ENCODE results near the gene PANX1. TPM values are rescaled to one million over a fixed set of nuclear protein-coding genes. Genes with fewer than 3 reads are reported as not detected.
"Not testable (repeated sequence)": the region's sequence is repeated elsewhere in the genome, so short reads cannot be mapped to it uniquely, and the experiment has no call there.

The PANX1 gene
- total RNA-seq, 1 experiment from 2014 or later, result 37.5 TPM

DNA sequence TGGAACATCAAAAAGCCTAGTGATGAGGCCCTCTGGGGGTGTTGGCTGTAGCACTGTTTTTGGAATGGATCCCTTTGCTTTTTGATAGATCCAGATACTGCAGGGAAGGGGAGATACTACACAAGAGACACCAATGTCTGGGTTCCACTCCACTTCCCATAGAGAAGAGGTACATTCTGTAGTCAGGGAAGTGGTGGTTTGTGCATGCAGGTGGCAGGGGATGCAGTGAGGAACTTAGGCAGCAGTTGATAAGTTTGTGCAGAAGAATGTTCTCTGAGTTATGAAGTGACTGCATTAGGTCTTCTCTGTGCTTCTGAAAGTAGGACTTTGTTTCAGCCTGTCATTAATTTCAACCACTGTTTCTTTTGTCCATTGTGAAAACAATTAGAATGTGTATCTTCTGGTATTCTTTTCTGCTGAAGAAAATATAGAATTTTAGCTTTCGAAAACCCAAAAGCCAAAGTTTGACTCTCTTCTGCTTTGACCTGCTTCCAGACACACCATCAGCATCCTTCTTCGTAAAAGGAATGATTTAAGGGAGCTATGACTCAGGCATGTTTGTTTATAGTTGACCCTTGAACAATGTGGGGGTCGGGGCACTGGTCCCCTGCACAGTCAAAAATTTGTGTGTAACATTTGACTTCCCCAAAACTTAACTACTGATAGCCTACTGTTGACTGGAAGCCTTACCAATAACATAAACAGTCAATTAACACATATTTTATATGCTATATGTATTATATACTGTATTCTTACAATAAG lies 25.6 kb downstream of the PANX1 start:
- peaks cover 40% of the 10 kb centered on the region; the same call in 1 of the 2 replicates for H3K79me2 ChIP-seq (ENCODE audit: insufficient read depth, low read length)
- H3T11ph ChIP-seq (ENCODE audit: low read length), result no peak overlapping the region
- H4K8ac ChIP-seq (replicated peaks; ENCODE audit: insufficient read length, low read depth, low read length), result no peak overlapping the region
- H3K23ac ChIP-seq (ENCODE audit: insufficient read length, low read depth, low read length), result no peak overlapping the region
- no peaks in the 10 kb centered on the region for H3K23me2 ChIP-seq (ENCODE audit: insufficient read length, low read depth, low read length, poor library complexity, severe bottlenecking)
- H2BK15ac ChIP-seq (ENCODE audit: low read depth, low read length), result no peak overlapping the region
- H3K27me3 Mint-ChIP-seq (ENCODE audit: low read depth), result no peaks in the 10 kb centered on the region
- 0 out of 7 replicates have a peak overlapping the region, but pooled peaks of 1 of the 3 experiments have one; percentile 6 for H3K27ac Mint-ChIP-seq
- no peak overlapping the region for H2BK20ac ChIP-seq (ENCODE audit: low read depth, low read length, poor library complexity, severe bottlenecking)
- H3K4me1 Mint-ChIP-seq, result peaks cover 41 to 45% of the 10 kb centered on the region in 2 experiments
- H4K20me1 ChIP-seq (ENCODE audit: control insufficient read depth, insufficient read depth, insufficient read length), result no peaks in the 10 kb centered on the region
- no peak overlapping the region for H2AK5ac ChIP-seq (ENCODE audit: insufficient read length, low read length)
- no peak overlapping the region for H4K91ac ChIP-seq (ENCODE audit: insufficient read length, low read depth, low read length)
- H4K5ac ChIP-seq (ENCODE audit: insufficient read length, low read depth, low read length), result no peak overlapping the region
- no peak overlapping the region for H3K14ac ChIP-seq (ENCODE audit: insufficient read depth, low read length)
- TF ChIP-seq, protein P1, sequence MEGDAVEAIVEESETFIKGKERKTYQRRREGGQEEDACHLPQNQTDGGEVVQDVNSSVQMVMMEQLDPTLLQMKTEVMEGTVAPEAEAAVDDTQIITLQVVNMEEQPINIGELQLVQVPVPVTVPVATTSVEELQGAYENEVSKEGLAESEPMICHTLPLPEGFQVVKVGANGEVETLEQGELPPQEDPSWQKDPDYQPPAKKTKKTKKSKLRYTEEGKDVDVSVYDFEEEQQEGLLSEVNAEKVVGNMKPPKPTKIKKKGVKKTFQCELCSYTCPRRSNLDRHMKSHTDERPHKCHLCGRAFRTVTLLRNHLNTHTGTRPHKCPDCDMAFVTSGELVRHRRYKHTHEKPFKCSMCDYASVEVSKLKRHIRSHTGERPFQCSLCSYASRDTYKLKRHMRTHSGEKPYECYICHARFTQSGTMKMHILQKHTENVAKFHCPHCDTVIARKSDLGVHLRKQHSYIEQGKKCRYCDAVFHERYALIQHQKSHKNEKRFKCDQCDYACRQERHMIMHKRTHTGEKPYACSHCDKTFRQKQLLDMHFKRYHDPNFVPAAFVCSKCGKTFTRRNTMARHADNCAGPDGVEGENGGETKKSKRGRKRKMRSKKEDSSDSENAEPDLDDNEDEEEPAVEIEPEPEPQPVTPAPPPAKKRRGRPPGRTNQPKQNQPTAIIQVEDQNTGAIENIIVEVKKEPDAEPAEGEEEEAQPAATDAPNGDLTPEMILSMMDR (conservative IDR thresholded peaks at IDR 0.05), result no peak
- peaks cover 8% of the 10 kb centered on the region for H3K79me1 ChIP-seq (ENCODE audit: insufficient read depth, low read depth, low read length, poor library complexity, severe bottlenecking)
- no peak overlapping the region for H2AFZ ChIP-seq (ENCODE audit: low read length)
- no peak overlapping the region for H3K18ac ChIP-seq (ENCODE audit: insufficient read length, low read depth, low read length)
- no peak overlapping the region for H3K4ac ChIP-seq (ENCODE audit: low read depth, low read length)
- no CpG with 5 or more reads among the region's 3 CpGs for WGBS (ENCODE audit: extremely low coverage, insufficient read length, low lambda C conversion rate)
- peaks cover 12% of the 10 kb centered on the region; the same call in 1 of the 2 replicates for H3K4me1 ChIP-seq (ENCODE audit: insufficient read depth, low read length)
- no peaks in the 10 kb centered on the region for H3K27me3 ChIP-seq (ENCODE audit: insufficient read depth, low read length)
- H3K56ac ChIP-seq (ENCODE audit: insufficient read length, low read depth, low read length), result no peak overlapping the region
- H2BK120ac ChIP-seq (ENCODE audit: low read depth, low read length, poor library complexity, severe bottlenecking), result no peak overlapping the region
- no peak overlapping the region for H3K9ac ChIP-seq (ENCODE audit: extremely low read depth, insufficient read length, low read length)
- no peak for DNase-seq
- no peak overlapping the region for H3K27ac ChIP-seq (ENCODE audit: insufficient read length, low read depth, low read length)
- no peak overlapping the region for H3K4me2 ChIP-seq (ENCODE audit: insufficient read depth, insufficient read length, low read length)
- peaks cover 4 to 14% of the 10 kb centered on the region in 2 experiments for H3K9me3 Mint-ChIP-seq
- no peak overlapping the region for H2BK5ac ChIP-seq (ENCODE audit: insufficient read length, low read length)
- no peak overlapping the region for H3K4me3 Mint-ChIP-seq
- peaks cover 27 to 39% (median 31%) of the 10 kb centered on the region in 3 experiments for H3K36me3 Mint-ChIP-seq (ENCODE audit: insufficient read depth in 1 of 3, low read depth in 3 of 3)
- H3K9me3 ChIP-seq (ENCODE audit: control insufficient read depth, low read depth, low read length), result no peaks in the 10 kb centered on the region
- no peak overlapping the region for H2BK12ac ChIP-seq (ENCODE audit: insufficient read length, low read depth, low read length)

DNA sequence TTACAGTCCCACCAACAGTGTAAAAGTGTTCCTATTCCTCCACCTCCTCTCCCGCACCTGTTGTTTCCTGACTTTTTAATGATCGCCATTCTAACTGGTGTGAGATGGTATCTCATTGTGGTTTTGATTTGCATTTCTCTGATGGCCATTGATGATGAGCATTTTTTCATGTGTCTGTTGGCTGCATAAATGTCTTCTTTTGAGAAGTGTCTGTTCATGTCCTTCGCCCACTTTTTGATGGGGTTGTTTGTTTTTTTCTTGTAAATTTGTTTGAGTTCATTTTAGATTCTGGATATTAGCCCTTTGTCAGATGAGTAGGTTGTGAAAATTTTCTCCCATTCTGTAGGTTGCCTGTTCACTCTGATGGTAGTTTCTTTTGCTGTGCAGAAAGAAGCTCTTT lies 28.7 kb downstream of the PANX1 start:
- H3K18ac ChIP-seq (ENCODE audit: insufficient read length, low read depth, low read length); H3K27me3 Mint-ChIP-seq (ENCODE audit: low read depth); H4K20me1 ChIP-seq (ENCODE audit: control insufficient read depth, insufficient read depth, insufficient read length); H3K27ac ChIP-seq (ENCODE audit: insufficient read length, low read depth, low read length); H3K23ac ChIP-seq (ENCODE audit: insufficient read length, low read depth, low read length); H3K56ac ChIP-seq (ENCODE audit: insufficient read length, low read depth, low read length); H4K5ac ChIP-seq (ENCODE audit: insufficient read length, low read depth, low read length); H3K4me1 ChIP-seq (ENCODE audit: insufficient read depth, low read length); DNase-seq; H4K91ac ChIP-seq (ENCODE audit: insufficient read length, low read depth, low read length); H2BK120ac ChIP-seq (ENCODE audit: low read depth, low read length, poor library complexity, severe bottlenecking); H3K79me1 ChIP-seq (ENCODE audit: insufficient read depth, low read depth, low read length, poor library complexity, severe bottlenecking); H3T11ph ChIP-seq (ENCODE audit: low read length); H3K4ac ChIP-seq (ENCODE audit: low read depth, low read length); H3K14ac ChIP-seq (ENCODE audit: insufficient read depth, low read length); H2BK15ac ChIP-seq (ENCODE audit: low read depth, low read length); H3K23me2 ChIP-seq (ENCODE audit: insufficient read length, low read depth, low read length, poor library complexity, severe bottlenecking); H4K8ac ChIP-seq (replicated peaks; ENCODE audit: insufficient read length, low read depth, low read length); H3K4me3 Mint-ChIP-seq; H2BK12ac ChIP-seq (ENCODE audit: insufficient read length, low read depth, low read length); H2BK5ac ChIP-seq (ENCODE audit: insufficient read length, low read length); H2AFZ ChIP-seq (ENCODE audit: low read length); H2BK20ac ChIP-seq (ENCODE audit: low read depth, low read length, poor library complexity, severe bottlenecking); H3K9ac ChIP-seq (ENCODE audit: extremely low read depth, insufficient read length, low read length); H3K9me3 ChIP-seq (ENCODE audit: control insufficient read depth, low read depth, low read length); H3K27me3 ChIP-seq (ENCODE audit: insufficient read depth, low read length); H3K27ac Mint-ChIP-seq; H3K4me2 ChIP-seq (ENCODE audit: insufficient read depth, insufficient read length, low read length); H2AK5ac ChIP-seq (ENCODE audit: insufficient read length, low read length): not testable (repeated sequence)
- Mint-ChIP-seq H3K9me3 (peaks cover 31 to 42% of the 10 kb centered on the region in 2 experiments), H3K36me3 (ENCODE audit: insufficient read depth in 1 of 3, low read depth in 3 of 3) (peaks cover 54 to 70% (median 58%) of the 10 kb centered on the region in 3 experiments), H3K4me1 (peaks cover 16 to 23% of the 10 kb centered on the region in 2 experiments)
- H3K79me2 ChIP-seq (ENCODE audit: insufficient read depth, low read length), result peaks cover 19% of the 10 kb centered on the region; the same call in 1 of the 2 replicates
- WGBS (ENCODE audit: extremely low coverage, insufficient read length, low lambda C conversion rate), result no CpG with 5 or more reads among the region's 3 CpGs

Data from H9 (cell line).